SIG-M5 treated with dmso at 0.1 percent for 504 hours (cell line): ENCODE results near the gene HSD3B2.

Source experiments
- DNase-seq: peaks from one replicate; lab custom pipeline; 2025; ENCODE audit not compliant: unreplicated experiment; lab: John Stamatoyannopoulos, UW

Gene HSD3B2

DNA sequence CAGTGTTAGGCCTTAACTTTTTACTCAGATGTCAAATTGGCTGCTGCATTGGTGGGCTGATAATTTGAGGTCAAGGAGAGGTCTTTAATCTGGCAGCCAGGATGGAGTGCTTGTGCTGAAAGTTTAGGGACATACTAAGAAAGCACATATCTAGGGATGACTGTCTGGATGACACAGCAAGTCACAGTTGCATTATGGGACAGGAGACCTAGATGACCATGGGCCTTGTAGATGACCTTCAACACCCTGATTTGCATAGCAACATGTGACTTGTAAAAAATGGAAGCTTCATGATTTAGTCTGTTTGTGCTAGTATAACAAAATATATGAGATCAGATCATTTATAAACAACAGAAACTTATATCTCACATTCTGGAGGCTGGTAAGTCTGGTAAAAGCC lies 18.0 kb upstream of the HSD3B2 start:
- DNase-seq: no peak

DNA sequence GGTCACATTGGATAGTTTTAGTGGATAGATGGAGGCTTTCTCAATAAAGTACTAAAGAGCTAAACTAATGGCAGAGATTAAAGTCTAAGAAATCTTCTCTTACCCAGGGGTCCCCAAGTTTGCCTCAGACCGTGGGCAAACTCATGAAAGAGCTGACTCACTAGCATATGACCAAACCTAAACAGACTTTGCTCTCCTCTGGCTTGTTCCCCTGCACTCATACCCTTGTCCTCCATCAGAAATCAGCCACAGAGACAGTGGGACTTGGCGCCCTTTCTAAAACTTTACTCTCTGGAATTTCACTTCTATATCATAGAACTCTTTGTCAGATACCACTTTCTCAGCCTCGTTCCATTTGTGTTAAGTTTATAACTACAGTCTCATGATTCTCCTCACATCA lies 17.0 kb upstream of the HSD3B2 start:
- DNase-seq: no peak

DNA sequence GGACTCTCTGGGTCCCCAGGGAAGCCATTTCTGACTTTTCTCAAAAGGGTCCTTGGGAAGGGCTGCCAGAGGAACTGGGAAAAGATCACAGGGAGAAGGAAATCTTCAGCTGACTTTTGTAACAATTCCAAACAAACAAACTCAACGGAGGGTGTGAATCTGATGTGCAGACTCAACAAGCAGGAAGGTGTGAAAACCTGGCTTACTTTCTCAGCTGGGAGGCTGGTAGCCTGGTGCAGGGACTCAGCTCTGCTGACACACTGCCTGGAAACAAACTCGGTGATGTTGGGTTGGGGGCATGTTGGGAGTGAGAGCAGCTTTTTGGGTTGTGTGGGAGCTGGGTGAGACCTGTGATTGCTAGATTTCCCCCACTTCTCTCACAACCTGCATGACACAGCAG lies 10.2 kb upstream of the HSD3B2 start:
- no peak for DNase-seq

DNA sequence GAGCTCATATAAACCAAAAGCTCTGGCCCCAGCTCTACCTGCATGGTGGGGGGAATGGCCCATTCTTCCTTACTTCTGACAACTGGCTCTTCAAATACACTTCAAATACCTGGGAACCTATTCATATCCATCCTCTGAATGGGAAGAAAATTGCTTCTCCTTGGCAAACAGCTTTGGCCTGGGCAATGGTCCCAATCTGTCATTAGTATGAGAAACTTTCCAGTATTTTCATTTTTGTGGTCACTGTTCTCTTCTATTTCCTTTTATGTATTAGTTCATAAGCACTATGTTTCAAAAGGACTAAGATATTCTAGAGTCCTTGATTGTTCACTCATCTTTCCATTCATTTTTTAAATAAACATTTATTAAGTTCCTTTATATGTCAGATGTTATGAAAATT lies 5.2 kb upstream of the HSD3B2 start:
- no peak for DNase-seq

DNA sequence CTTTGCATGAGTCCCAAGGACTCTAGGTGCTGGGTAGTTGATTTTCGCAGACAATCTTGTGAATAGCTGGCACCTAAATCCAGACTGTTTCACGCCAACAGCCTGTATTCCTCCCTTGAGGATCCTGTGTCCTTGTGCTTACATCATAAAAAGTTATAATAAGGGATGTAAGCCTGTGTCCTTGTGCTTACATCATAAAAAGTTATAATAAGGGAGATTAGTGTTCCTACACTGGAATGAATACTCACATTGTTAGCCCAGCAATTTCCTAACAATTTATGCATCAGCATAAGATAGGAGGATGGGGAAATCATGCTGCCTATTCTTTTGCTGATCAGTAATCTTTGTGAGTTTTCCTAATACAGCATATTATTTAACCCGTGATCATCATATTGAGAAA lies 4.0 kb upstream of the HSD3B2 start:
- no peak for DNase-seq

DNA sequence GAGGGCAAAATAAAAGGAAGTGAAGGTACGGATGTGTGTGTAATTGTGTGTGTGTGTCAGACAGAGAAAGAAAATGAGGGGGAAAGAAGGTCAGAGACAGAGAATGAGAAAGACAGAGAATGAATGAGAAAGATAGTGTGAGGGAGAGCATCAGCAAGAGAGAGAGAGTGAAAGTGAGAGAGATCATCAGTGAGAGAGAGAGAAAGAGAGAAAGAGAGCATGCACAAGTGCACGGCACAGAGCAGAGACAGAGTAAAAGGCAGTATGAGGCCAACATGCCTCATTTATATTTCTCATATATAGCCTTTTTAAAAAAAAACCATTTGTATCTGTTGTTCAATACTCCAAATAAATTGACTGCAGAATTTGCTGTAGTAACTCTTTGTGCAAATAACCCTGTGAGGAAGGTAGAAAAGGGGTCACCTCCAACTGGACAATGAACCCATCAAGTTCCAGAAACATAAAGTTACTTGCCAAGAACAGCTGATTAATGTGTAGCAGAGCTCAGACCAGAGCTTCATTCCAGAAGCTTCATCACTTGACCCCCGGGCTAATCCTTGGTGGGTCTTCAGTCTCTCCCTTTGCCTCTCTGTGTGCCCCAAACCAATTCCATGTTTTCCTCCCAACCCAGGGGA lies 1.2 kb downstream of the HSD3B2 start:
- DNase-seq: no peak

DNA sequence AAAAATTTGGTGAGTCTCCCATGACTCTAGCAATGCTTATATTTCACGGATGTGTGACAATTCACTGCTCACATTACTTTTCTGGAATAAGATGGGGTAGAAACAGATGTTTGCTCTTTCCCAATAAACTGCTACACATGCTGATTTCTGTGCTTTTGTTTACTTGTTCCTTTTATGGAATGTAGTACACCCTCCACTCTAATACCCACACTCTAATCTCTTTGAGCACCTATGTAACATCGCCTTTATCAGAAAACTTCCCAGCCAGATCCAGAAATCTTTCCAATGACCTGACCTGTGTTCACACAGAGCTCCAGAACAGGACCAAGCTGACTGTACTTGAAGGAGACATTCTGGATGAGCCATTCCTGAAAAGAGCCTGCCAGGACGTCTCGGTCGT lies 4.2 kb downstream of the HSD3B2 start:
- no peak for DNase-seq

DNA sequence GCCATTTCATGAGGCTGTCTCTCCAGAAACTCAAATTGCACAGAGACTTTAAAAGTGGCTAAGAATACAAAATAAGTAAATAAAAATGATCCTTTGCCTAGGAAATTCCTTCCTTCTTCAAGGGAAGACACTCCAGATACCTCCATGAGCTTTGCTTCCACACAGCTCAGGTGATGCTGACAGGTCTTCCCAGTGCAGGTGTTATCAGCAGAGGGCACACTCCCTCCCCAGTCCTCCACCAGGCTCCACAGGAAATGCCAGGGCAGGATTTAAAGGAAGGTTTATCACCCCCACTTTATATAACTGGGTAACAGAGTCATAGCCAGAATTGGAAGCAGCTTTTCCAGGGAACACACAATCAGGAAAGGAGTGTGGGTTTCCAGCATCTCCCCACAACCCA lies 5.7 kb downstream of the HSD3B2 start:
- no peak for DNase-seq

DNA sequence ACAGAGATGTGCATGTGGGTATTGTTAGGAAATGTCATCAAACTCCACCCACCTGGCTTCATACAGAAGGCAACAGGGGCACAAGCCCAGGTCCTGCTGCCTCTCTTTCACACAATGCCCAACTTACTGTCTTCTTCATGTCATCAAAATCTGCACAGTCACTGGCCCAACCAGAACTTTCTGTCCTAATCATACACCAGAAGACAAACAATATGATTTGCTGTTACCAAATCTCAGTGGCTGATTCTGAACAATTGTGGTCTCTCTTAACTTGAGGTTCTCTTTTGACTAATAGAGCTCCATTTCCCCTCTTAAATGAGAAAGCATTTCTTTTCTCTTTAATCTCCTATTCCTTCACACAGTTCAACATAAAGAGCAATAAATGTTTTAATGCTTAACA lies 7.7 kb downstream of the HSD3B2 start:
- no peak for DNase-seq

DNA sequence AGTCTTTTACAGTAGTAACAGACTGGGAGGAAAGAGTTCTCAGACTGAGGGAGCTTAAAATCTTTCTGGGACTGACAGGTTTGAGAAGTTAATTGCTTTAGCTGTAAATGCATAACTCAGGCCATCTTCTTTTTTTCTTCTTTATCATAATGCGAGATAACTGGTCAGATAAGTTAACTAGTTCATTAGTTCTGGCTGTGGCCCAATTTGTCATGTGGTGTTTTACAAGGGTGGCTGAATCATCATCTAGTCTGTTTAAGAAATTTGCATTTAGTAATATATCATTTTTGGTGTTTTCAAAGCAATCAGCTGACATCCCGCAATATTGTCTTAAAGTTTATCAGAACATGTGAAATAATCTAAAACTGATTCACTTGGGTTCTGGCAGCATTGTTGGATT lies 14.0 kb downstream of the HSD3B2 start:
- no peak for DNase-seq

DNA sequence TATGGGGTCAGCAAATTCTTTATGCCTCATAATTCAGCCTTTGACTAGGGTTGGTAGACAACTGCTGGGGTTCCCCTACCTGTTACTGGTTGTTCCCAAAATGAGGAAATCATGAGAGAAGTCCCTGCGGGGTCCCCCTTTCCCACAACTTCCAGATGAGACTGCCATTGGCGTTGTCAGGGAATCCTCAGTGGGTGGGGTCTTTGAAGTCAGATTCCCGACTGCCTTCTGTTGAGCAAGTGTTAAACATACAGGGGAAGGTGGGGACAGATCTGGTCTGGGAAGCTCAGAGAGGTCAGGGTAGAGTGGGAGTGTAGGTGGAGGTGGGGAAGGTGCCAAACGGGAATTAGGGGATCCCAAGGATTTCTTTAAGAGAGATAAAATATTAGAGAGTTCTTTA lies 14.7 kb downstream of the HSD3B2 start:
- DNase-seq: no peak

DNA sequence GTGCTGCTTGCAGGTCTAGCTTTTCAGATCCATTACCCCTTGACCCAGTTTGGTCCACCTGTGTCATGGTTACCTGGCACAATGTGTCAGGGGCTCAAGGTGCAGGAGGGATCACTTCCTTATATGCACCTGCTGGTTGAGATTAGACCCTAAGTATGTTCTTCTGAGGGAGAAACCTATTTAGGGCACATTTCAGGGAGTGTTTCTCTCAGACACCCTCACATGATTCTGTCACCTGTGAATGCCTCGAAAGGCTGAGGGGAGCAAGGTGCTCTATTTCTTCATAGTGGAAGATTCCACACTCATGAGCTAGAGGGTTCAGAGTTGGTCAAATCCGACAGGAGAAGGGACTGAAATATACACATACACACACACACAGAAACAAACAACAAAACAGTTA lies 15.5 kb downstream of the HSD3B2 start:
- no peak for DNase-seq

DNA sequence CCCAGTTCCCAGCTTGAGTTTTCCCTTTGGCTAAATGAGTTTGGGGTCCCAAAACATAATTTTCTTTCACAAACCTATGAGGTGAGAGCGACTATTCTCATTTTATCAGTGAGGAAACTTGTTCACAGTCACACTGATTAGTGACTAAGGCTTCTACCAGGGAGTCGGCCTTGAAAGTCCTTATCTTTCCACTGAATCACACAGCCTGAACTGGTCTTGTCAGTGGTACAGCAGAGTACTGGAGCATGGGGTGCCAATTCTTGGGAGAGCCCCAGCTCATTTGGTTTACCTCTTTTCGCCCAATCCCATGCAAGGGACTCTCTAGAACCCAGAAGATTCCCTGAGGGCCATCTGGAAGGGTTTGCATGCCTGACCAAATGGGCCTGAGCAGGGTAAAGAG lies 16.9 kb downstream of the HSD3B2 start:
- DNase-seq: no peak

DNA sequence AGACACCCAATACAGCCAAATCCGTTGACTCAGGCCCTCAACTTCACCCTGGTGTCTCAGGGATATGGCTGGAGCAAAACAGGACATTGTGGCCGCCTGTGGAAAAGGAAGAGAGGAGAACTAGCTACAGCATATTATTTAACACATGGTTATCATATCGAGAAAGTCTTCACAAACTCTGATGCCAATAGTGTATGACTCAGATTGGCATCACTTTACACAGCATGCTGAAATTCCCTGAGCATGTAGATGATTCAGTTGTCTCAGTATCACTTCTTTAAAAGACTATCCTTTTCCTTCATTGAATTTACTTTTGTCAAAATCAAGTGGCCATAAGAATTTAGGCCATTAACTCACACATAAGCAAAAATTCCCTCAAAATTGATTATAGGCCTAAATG lies 20.1 kb downstream of the HSD3B2 start:
- DNase-seq: no peak

DNA sequence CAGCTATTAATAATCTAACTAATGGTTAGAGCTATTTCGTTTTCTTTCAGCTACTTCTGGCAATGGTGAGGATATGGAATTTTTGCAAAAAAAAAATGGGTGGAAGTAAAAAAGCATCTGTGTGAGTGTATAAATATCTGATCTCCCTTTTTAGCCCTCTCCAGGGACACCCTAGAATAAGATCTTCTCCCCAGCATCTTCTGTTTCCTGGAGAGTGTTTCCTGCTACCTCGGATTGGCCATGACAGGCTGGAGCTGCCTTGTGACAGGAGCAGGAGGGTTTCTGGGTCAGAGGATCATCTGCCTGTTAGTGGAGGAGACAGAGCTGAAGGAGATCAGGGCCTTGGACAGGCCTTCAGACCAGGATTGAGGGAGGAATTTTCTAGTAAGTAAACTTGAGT lies 23.8 kb downstream of the HSD3B2 start:
- no peak for DNase-seq

DNA sequence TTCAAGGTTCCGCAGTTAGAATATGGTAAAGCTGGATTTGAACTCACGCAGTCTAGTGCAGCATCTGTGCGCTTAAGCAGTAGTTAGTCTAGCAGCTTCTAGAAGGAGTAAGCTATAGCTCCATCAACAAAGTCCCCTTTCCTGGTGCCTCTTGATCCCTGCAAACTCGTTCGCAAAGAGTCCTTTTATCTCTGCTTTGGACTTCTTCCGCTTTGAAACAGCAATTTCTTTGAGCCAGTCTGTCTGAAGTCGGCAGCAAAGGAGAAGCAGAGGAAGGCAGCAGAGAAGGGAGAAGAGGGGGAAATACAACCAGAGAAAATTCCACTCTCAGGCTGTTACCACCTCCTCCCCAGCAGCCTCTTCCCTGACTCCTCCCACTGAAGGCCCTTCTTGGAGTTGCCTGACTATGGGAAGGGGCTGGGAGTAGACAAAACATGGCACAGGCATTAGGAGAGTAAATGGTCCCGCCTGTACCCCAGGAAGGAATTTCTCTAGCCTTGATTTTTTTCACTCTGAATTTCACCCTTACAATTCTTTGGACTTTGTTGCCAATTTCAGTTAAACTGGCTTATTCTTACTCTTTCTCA lies 25.9 kb downstream of the HSD3B2 start:
- DNase-seq: no peak

DNA sequence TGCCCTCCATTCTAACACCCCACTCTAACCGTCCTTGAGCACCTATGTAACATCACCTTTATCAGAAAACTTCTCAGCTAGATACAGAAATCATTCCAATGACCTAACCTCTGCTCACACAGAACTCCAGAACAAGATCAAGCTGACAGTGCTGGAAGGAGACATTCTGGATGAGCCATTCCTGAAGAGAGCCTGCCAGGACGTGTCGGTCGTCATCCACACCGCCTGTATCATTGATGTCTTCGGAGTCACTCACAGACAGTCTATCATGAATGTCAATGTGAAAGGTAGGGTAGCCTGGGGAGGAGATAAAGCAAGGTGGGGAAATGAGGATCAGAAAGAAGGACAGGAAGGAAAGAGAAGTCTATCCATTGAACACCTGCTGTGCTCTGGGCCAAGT lies 27.8 kb downstream of the HSD3B2 start:
- no peak for DNase-seq

DNA sequence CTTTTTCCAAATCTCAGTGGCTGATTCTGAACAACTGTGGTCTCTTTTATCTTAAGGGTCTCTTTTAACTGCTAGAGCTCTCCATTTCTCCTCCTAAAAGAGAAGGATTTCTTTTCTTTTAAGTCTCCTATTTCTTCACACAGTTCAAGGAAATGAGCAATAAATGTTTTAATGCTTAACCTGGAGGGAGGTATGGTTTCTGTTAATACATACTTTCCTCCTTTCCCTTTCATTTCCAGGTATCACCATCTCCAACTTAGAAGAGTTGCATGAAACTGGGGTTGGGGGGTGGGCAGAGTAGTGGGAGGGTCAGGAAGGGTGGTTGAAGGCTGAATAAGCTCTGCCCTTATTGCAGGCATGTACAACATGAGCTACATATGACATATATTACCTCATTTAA lies 31.4 kb downstream of the HSD3B2 start:
- no peak for DNase-seq

DNA sequence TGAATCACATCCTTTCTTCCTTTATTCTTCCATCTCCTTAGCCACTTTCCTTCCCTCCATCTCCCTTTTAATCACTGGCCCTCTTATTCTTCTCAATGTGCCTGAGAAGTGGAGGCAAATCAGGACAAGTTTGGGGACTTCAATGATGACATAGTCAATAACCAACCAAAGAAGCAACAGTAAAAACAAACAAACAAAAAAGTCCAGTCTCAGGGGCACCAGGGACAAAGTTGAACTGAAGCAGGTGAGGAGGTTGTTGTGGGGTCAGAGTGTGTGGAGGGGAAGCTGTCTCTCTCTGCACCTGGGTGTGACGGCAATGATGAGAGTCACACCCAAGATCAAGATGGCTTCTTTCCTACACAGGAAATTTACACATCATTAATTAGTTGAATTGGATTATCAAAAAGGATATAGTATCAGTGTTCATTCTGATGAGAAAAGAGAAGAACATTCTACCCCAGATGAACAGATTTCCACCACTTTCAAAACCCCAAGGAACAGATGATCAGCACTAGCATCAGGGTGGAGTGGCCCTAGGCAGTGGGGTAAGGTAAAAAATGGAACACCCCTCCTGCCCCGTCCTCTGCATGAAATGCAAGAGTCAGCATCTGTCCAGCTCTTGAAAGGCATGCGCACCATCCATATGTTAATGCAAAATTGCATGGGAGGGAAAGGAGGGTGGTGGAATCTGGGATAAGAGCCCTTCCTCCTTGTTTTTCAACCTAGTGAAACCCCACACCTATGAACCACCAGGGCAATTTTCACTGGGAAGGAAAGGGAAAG lies 32.6 kb downstream of the HSD3B2 start:
- no peak for DNase-seq

DNA sequence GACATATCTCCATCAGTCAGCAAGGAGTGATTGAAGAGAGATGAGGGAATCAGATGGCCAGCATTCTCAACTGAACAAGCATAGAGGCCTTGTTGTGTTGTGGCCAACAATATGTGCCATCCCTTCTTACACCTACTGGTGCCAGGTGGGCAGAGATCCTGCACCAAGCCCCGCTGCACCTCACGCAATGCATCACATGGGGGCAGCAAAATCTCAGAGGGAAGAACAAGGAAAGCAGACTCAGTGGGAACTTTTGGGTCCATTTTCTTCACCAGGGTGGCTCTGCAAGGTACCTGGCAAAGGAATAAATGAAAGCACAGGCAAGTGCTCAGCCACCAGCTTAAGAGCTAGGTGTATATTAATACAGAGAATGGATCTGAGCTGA lies 33.2 kb downstream of the HSD3B2 start:
- DNase-seq: no peak

DNA sequence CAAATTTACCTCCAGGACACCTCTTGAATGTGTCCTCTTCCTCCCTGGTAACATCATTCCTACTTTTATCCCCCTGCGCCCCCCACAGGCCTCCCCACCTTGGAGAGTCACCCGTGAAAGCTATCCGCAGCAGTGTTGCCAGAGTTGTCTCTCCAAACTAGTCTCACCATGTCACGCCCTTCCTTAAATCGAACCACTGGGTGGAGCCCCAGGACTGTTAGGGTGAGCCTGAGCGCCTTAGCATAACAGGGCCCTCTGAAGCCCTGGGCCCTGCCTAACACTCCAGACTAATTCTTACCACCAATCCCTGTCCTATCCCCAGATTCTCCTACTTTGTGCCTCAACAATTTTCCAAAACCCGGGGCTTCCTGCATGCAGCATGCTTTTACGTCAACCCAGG lies 35.0 kb downstream of the HSD3B2 start:
- DNase-seq: no peak

DNA sequence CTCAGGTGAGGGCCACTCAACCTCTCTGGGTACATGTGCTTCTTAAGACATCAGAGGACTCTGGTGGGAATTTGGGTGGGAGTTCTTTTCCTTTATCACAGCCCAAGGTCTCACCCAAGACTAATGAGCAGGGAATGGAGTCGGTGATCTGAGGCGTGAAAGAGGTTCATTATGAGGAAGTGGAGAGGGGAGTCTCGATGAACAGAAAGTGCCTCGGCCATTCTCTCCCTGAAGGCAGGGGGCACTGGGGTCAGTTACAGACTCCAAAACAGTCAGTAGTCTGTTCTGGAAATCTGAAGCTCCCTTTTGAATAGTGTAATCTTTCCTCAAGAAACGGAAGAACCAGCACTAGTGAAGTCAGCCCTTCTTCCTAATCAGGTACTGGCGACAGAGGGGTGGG lies 36.2 kb downstream of the HSD3B2 start:
- no peak for DNase-seq

DNA sequence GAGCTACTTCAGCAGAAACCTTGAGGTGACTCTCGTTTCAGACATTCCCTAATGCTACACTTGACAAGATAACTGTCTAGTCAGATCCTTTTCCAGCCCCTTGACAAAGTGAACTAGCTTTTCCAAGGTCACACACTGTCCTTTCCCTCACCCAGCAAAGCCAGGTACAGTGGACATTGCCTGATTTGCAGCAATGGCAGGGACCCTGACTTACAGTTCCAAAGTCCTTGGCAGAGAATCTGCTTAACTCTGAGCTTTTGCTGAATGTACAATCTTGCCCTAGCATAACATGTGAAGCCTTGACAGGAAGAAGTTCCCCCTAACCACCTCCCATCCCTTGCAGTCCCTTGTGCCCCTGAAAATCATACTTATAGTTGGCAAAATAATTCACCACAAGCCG lies 37.1 kb downstream of the HSD3B2 start:
- no peak for DNase-seq
